HG02759 (cell line): Measurements from ENCODE around the gene STC2.
"Not testable (repeated sequence)": the region's sequence is repeated elsewhere in the genome, so short reads cannot be mapped to it uniquely, and the experiment has no call there.

ENCODE experiments used
- ATAC-seq: cut with Tn5 transposase; IDR thresholded peaks from one replicate; pipeline ENCODE4 v1.9.1; 2021; ENCODE audit warnings: mild to moderate bottlenecking, moderate library complexity; ENCODE audit not compliant: unreplicated experiment

STC2 gene

GRCh38 chr5:173296737-173297676, 31.2 kb downstream of the STC2 start:
- no peak for ATAC-seq

- ATAC-seq = no peak
These were observed 32.4 kb downstream of the STC2 start for GRCh38 chr5:173295796-173296195.

DNA sequence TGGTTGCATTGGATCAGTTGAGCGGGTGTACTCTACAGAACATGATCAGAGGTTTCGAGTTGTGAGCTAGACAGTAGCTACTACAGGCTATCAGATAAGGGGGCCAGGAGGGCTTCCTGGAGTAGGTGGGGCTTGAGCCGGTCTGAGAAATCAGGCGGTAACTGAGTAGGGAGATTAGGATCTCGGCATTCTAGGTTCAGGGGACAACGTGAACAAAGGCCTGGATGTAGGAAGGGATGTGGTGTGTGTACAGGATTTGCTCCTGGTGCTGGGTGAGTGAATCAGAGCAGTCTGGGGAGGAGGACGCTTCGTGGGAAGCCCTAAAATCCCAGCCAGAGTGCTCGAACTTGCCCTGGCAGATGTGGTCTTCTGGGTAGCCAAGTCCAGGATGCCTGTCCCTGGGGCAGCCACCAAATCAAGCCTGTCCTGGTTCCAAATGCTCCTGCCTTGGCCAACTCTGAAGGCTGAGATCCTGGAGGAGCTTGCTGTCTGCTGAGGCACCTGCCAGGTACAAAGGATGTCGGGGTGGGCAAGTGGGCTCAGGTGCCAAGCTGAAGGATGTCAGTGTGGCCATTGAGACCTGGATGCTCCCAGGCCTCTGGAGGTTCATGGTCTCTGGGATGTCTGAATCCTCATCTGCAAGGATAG, 33.4 kb downstream of the STC2 start:
- no peak for ATAC-seq

DNA sequence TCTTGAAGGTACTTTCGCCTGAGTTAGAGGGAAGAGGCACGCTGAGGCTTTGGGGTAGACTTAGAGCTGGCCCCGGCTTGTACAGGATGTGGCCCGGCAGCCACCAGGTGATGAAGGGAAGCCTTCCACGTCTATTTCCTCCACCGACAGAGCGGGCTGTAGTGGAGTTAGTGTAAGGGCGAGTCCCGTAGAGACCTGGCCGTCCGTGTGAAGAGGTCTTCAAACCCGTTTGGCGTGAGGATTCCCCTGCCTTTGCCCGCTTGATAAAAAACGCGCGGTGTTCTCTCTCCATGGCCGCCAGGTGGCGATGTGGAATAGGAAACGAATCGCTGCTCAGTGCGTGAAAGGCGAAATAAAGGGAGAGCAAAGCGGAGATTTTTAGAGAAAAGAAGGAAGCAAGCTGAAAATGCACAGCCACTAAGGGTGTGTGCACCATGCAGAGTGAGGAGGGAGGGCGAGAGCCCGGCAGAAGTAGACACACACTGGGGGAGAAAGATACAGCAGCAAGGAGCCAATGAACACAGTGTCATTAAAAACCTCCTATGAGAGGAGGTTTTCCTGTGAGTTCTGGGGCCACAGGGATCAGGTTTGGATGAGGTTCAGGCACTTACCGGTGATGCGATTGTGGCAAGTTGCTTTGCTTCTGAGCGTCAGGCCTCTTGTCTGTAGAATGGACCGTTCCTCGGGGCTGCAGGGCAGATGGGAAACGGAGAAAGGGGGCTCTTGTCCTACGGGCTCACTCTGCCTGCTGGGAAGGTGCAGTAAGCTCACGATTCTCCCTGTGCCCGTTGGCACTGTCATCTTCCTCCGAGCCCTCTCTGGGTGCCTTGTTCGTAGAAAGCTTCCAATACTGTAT, 34.2 kb downstream of the STC2 start:
- ATAC-seq = peak; percentile 73

GRCh38 chr5:173291722-173292658, 36.2 kb downstream of the STC2 start:
- no peak for ATAC-seq

- no peak for ATAC-seq
These were observed 37.6 kb downstream of the STC2 start for GRCh38 chr5:173290477-173291131.

GRCh38 chr5:173289372-173289771, 38.8 kb downstream of the STC2 start:
- ATAC-seq = no peak

GRCh38 chr5:173288632-173289031, 39.6 kb downstream of the STC2 start:
- ATAC-seq = no peak

GRCh38 chr5:173287086-173287485, 41.1 kb downstream of the STC2 start:
- ATAC-seq = no peak

- not testable (repeated sequence) for ATAC-seq
These were observed 43.8 kb downstream of the STC2 start for GRCh38 chr5:173284343-173284958.

- peak; percentile 96 for ATAC-seq
These were observed 44.6 kb downstream of the STC2 start for GRCh38 chr5:173283318-173284288.

DNA sequence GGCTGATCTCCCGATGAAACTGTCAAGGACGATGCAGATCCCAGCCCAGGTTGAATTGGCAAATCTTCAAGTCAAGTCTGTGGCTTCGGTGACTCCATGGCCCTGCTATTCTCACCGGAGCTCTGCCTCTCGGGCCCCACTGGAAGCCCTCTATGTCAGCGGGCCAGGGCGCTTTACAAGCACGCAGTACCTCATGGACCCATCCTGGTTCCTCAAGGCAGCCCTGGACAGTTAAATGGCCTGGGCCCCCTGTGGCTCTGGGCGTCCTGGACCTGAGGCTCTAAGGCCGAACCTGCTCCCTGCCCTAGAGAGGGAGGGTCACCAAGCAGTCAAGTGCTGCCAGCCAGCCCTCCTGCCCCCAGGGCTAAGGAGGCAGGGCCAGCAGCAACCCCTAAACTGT, 45.3 kb downstream of the STC2 start:
- no peak for ATAC-seq

GRCh38 chr5:173281910-173282309, 46.3 kb downstream of the STC2 start:
- ATAC-seq = no peak

DNA sequence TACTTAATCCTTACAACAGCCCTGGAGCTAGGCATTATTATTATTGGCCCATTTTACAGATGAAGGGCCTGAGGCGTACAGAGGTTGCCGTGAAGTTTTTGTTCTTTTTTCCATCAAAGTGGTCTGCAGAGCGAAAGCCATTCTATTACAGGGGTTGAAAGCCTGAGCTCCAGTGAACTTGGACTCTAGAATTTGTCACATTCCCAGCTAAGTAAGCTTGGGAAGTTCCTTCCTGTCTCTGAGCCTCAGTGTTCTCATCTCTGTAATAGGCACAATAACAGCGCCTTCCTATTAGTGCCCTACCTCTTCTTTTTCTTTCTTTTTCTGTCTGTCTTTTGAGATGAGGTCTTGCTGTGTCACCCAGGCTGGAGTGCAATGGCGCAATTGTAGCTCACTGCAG, 49.0 kb downstream of the STC2 start:
- ATAC-seq = no peak

GRCh38 chr5:173278641-173279040, 49.6 kb downstream of the STC2 start:
- no peak for ATAC-seq

GRCh38 chr5:173278172-173278571, 50.0 kb downstream of the STC2 start:
- ATAC-seq = no peak

GRCh38 chr5:173274771-173275170, 53.4 kb downstream of the STC2 start:
- ATAC-seq = no peak

DNA sequence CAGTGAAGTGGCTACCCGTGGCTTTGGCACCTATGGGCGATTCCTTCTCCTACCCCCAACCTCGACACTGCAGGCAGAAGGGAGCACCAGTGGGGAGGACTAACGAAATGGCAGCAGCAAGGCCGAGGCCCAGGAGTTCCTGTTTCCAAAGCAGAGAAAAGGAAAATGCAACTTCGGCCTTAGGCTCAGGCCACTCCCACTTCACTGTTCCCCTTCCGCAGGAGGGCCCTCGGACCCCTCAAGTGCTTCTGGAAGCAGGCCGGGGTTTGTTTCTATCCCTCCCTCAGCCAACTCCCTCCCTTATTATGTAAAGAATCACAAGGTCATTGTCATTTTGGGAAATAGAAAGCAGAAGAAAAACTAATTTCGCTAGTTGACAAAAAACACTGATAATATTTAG, 56.8 kb downstream of the STC2 start:
- ATAC-seq = no peak
